Activated CD4-positive, CD25-positive, alpha-beta regulatory T cell treated with anti-CD3 and anti-CD28 coated beads, Interleukin-2, amount 50 U/mL, for 24 hours (primary cell): ENCODE results near the gene PKN3.

Experiments
- ATAC-seq, 2 donors: fragments of 150-1000 bp; cut with Tn5 transposase; one replicate each; pipeline ENCODE4 v1.10.0; 2021; ENCODE audit warnings: mild to moderate bottlenecking in 1 of 2, moderate library complexity in 1 of 2

Gene PKN3

GRCh38 chr9:128750926-128751595 is 48.8 kb downstream of the PKN3 start:
- no peak for ATAC-seq

- ATAC-seq = no peak
Measured at GRCh38 chr9:128753627-128754026, 51.3 kb downstream of the PKN3 start.

- ATAC-seq = no peak
Measured at GRCh38 chr9:128757602-128758001, 55.3 kb downstream of the PKN3 start.

GRCh38 chr9:128762671-128763449 is 60.6 kb downstream of the PKN3 start:
- ATAC-seq = no peak

- ATAC-seq = no peak
Measured at GRCh38 chr9:128764361-128764760, 62.1 kb downstream of the PKN3 start.

GRCh38 chr9:128765499-128765898 is 63.2 kb downstream of the PKN3 start:
- no peak for ATAC-seq

- no peak for ATAC-seq
Measured at GRCh38 chr9:128768606-128769005, 66.3 kb downstream of the PKN3 start.
